ENCODE data around the gene MAPRE2.

Gene MAPRE2

DNA sequence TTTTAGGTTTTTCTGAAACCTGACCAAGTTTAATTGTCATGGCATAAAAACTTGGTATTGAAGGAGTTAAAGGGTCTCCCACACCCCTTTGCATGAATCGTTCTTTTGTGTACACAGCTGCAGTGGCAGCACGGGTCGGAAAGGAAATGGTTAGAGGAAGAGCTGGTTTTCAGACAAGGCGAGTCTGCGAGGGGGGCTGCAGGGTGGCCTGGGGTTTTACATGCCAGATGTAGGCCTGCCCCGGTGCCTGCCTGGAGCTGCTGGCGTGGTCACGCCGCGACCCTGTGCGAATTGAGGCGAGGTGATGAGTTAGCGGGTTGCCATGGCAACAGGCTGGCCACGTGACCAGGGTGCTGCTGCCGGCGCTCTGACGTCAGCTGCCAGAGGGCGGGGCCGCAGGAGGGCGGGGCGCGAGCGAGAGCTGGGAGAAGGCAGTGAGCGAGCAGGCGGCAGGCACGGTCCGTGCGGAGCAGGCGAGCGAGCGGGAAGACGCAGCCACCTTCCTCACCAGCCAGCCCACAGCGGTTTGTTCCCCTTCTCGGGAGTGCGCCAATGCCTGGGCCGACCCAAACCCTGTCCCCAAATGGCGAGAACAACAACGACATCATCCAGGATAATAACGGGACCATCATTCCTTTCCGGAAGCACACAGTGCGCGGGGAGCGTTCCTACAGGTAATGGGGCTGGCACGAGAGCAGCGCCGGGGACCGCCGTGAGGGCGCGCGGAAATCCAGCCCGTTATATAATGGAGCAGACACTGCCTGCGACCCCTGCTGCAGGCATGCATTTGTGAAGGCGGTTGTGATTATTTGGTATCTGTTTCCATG, at the start of gene MAPRE2:
Gene MAPRE2, plus strand, starts transcription at position 426 of the 827 bp plus-strand sequence. Its CDS starts 127 bp downstream, at position 553.
- Mint-ChIP-seq H3K36me3 (ENCODE audit: low read depth) (no peaks in the 10 kb centered on the region), H3K9me3 (no peaks in the 10 kb centered on the region), H3K4me3 (peak within 1 kb of the TSS; percentile 89 to 96 (median 92)), H3K27me3 (ENCODE audit: low read depth) (no peaks in the 10 kb centered on the region), H3K27ac (peak within 1 kb of the TSS; percentile 70 to 94 (median 93)), H3K4me1 (peaks cover 28% of the 10 kb centered on the region)
- TF ChIP-seq, protein P1, sequence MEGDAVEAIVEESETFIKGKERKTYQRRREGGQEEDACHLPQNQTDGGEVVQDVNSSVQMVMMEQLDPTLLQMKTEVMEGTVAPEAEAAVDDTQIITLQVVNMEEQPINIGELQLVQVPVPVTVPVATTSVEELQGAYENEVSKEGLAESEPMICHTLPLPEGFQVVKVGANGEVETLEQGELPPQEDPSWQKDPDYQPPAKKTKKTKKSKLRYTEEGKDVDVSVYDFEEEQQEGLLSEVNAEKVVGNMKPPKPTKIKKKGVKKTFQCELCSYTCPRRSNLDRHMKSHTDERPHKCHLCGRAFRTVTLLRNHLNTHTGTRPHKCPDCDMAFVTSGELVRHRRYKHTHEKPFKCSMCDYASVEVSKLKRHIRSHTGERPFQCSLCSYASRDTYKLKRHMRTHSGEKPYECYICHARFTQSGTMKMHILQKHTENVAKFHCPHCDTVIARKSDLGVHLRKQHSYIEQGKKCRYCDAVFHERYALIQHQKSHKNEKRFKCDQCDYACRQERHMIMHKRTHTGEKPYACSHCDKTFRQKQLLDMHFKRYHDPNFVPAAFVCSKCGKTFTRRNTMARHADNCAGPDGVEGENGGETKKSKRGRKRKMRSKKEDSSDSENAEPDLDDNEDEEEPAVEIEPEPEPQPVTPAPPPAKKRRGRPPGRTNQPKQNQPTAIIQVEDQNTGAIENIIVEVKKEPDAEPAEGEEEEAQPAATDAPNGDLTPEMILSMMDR (IDR thresholded peaks at IDR 0.05; ENCODE audit: unreplicated experiment in 3 of 3) = peak in 1 of 3 experiments; percentile 22

DNA sequence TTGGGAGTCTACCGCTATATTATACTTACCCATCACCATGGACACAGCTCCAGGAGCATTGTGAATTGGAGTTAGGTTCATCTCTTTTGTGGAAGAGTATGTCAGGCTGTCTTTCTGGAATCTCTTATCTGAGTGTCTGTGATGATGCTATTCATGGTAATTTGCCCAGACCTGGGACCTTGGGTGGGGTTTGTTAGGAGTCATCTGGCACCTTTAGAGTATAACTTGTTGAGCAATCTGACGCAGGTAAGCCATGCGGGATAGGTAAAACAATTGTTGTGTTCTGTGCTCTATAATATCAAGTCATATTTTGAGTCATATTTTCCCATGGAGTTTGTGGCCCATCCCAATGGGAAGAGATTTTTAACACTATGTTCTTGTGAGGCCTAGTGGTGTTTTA, 49.7 kb upstream of the MAPRE2 start:
- H3K27ac Mint-ChIP-seq = no peak overlapping the region
- no peaks in the 10 kb centered on the region for H3K4me1 Mint-ChIP-seq
- H3K9me3 Mint-ChIP-seq = peaks cover 2% of the 10 kb centered on the region
- no peaks in the 10 kb centered on the region for H3K36me3 Mint-ChIP-seq (ENCODE audit: low read depth)
- H3K27me3 Mint-ChIP-seq (ENCODE audit: low read depth) = peaks cover 3% of the 10 kb centered on the region
- TF ChIP-seq, protein P1 (IDR thresholded peaks at IDR 0.05; ENCODE audit: unreplicated experiment in 3 of 3) = no peak
- H3K4me3 Mint-ChIP-seq = no peak overlapping the region

DNA sequence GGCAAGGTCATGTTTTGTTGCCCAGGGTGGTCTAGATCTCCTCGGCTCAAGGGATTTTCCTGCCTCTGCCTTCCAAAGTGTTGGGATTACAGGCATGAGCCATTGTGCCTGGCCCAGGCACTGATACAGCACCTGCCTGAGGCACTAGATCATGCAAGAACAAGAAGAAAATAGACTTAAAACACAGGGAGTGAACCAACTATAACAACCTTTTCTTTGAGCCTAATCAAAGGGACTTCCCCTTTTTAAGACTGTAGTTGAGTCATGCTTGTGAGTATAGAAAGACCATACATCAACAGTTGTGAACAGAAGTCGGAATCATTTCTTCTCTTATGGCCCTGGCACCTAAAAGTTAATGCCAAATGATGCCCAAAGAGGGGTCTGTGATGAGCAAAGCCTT, 47.9 kb upstream of the MAPRE2 start:
- H3K36me3 Mint-ChIP-seq (ENCODE audit: low read depth) = no peaks in the 10 kb centered on the region
- H3K4me1 Mint-ChIP-seq = no peaks in the 10 kb centered on the region
- H3K27me3 Mint-ChIP-seq (ENCODE audit: low read depth) = peaks cover 3% of the 10 kb centered on the region
- TF ChIP-seq, protein P1 (IDR thresholded peaks at IDR 0.05; ENCODE audit: unreplicated experiment in 3 of 3) = no peak
- H3K9me3 Mint-ChIP-seq = peaks cover 2% of the 10 kb centered on the region
- no peak overlapping the region for H3K4me3 Mint-ChIP-seq
- no peak overlapping the region for H3K27ac Mint-ChIP-seq

DNA sequence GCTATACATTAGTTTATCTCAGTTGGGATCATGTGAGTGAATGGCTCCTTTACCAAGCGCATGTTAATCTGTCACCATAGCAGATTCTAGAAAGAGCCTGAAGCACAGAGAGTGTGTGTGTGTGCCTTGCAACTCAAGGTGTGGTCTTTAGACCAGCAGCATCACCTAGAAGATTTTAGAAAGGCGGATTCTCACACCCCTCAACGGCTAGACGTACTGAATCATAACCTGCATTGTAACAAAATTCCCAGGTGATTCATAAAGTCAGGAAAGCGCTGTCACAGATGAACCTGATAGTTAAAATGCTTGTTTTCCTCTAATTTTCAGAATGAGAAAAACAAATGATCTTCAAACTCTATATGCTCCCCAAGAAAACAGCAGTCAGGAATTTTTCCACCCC, 45.5 kb upstream of the MAPRE2 start:
- no peaks in the 10 kb centered on the region for H3K27me3 Mint-ChIP-seq (ENCODE audit: low read depth)
- no peaks in the 10 kb centered on the region for H3K36me3 Mint-ChIP-seq (ENCODE audit: low read depth)
- H3K4me3 Mint-ChIP-seq = no peak overlapping the region
- H3K9me3 Mint-ChIP-seq = peaks cover 2% of the 10 kb centered on the region
- H3K27ac Mint-ChIP-seq = no peak overlapping the region
- TF ChIP-seq, protein P1 (IDR thresholded peaks at IDR 0.05; ENCODE audit: unreplicated experiment in 3 of 3) = no peak
- H3K4me1 Mint-ChIP-seq = peaks cover 16% of the 10 kb centered on the region

DNA sequence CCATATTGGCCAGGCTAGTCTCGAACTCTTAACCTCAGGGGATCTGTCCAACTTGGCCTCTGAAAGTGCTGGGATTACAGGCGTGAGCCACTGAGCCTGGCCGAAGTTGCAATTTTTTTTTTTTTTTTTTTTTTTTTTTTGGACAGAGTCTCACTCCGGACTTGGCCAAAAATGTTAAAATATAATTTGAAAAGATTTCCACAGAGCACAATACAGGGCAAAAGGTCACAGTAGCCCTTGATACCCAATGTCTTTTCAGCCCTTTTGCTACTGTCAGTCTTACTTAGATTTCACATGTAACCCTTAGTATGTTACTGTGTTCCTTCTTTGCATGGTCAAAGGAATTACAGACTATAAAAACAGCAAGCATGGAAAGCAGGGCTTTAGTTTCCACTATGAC, 42.6 kb upstream of the MAPRE2 start:
- no peaks in the 10 kb centered on the region for H3K27me3 Mint-ChIP-seq (ENCODE audit: low read depth)
- no peaks in the 10 kb centered on the region for H3K36me3 Mint-ChIP-seq (ENCODE audit: low read depth)
- H3K4me1 Mint-ChIP-seq = peaks cover 16% of the 10 kb centered on the region
- H3K4me3 Mint-ChIP-seq = no peak overlapping the region
- peak overlapping the region in 1 of 3 experiments; percentile 69 for H3K27ac Mint-ChIP-seq
- TF ChIP-seq, protein P1 (IDR thresholded peaks at IDR 0.05; ENCODE audit: unreplicated experiment in 3 of 3) = no peak
- H3K9me3 Mint-ChIP-seq = peaks cover 2% of the 10 kb centered on the region
